ENCODE results near the gene FOXD2. TPM values are rescaled to one million over a fixed set of nuclear protein-coding genes. Genes with fewer than 3 reads are reported as not detected.
"Not testable (repeated sequence)": the region's sequence is repeated elsewhere in the genome, so short reads cannot be mapped to it uniquely, and the experiment has no call there.

FOXD2 gene
- total and polyA plus RNA-seq, 2 donors (not counting 1 experiment from before 2014, with no cell fraction given), result 0.24 to 0.37 TPM

DNA sequence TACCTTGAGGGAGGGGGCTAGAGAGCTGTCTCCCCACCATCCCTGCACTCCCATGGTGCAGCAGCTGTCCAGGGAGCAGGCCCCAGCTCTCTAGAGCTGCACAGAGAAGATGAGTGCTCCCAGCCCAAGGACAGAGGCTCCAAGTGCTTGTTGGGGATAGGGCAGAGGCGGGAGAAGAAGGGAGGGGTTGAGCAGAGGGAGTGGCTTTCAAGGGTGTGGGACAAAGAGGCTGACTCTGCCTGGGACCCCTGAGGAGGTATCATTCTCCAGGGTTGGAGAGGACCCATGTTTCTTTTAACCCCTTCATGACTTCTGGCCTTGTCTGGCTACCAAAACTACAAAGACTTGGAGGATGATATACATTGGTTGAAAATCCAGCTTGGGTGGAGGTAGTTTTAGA, 14.6 kb downstream of the FOXD2 start:
- peaks cover 76% of the 10 kb centered on the region for H3K27me3 Mint-ChIP-seq
- ATAC-seq (ENCODE audit: low read depth) (no peak), DNase-seq (no peak)
- H3K27ac ChIP-seq (ENCODE audit: low read length in 2 of 2), result no peak overlapping the region
- CTCF ChIA-PET, result no interaction called here
- H3K27ac Mint-ChIP-seq, result no peak overlapping the region
- H3K4me2 ChIP-seq (replicated peaks; ENCODE audit: low read depth, low read length, poor library complexity, severe bottlenecking), result no peak overlapping the region
- 100% methylated on average over 1 of the region's 1 CpG for WGBS (ENCODE audit: insufficient coverage)
- peaks cover 1 to 55% (median 28%) of the 10 kb centered on the region in 4 experiments for H3K27me3 ChIP-seq (replicated peaks in 1 of 4; ENCODE audit: control extremely low read depth in 1 of 4, control insufficient read depth in 3 of 4, insufficient read depth in 4 of 4, low read length in 3 of 4)
- intact Hi-C loops (cut with micrococcal nuclease), result no loop called here
- POLR2A ChIA-PET, result no interaction called here
- H4K20me1 ChIP-seq (ENCODE audit: control insufficient read depth, insufficient read depth, low read length, poor library complexity, severe bottlenecking), result no peaks in the 10 kb centered on the region
- no peaks in the 10 kb centered on the region for H3K79me2 ChIP-seq (ENCODE audit: control insufficient read depth, insufficient read depth, low read length)
- H3K4me1 Mint-ChIP-seq, result no peaks in the 10 kb centered on the region
- no peaks in the 10 kb centered on the region for H3K9me3 Mint-ChIP-seq (ENCODE audit: insufficient read depth)
- peaks cover 0 to 20% (median 0%) of the 10 kb centered on the region in 3 donors for H3K9me3 ChIP-seq (ENCODE audit: control extremely low read depth in 1 of 3, control insufficient read depth in 2 of 3, insufficient read depth in 1 of 3, low read length in 2 of 3)
- peaks cover 0 to 6% of the 10 kb centered on the region in 2 donors for H3K4me1 ChIP-seq (ENCODE audit: control insufficient read depth in 2 of 2, insufficient read depth in 2 of 2, low read length in 2 of 2)
- H3K4me3 Mint-ChIP-seq, result no peak overlapping the region
- no peak overlapping the region for H2AFZ ChIP-seq (ENCODE audit: insufficient read depth, low read depth, low read length, poor library complexity, severe bottlenecking)
- TF ChIP-seq, protein P1, sequence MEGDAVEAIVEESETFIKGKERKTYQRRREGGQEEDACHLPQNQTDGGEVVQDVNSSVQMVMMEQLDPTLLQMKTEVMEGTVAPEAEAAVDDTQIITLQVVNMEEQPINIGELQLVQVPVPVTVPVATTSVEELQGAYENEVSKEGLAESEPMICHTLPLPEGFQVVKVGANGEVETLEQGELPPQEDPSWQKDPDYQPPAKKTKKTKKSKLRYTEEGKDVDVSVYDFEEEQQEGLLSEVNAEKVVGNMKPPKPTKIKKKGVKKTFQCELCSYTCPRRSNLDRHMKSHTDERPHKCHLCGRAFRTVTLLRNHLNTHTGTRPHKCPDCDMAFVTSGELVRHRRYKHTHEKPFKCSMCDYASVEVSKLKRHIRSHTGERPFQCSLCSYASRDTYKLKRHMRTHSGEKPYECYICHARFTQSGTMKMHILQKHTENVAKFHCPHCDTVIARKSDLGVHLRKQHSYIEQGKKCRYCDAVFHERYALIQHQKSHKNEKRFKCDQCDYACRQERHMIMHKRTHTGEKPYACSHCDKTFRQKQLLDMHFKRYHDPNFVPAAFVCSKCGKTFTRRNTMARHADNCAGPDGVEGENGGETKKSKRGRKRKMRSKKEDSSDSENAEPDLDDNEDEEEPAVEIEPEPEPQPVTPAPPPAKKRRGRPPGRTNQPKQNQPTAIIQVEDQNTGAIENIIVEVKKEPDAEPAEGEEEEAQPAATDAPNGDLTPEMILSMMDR (IDR thresholded peaks at IDR 0.05), result no peak
- no peak for TF ChIP-seq EZH2 (IDR thresholded peaks at IDR 0.05; ENCODE audit: borderline replicate concordance, insufficient read depth, low read depth, low read length, poor library complexity, severe bottlenecking)
- no peak overlapping the region for H3K4me3 ChIP-seq (ENCODE audit: control extremely low read depth in 1 of 5, extremely low read depth in 1 of 5, insufficient read depth in 1 of 5, low read depth in 2 of 5, low read length in 4 of 5)
- H3K9ac ChIP-seq (ENCODE audit: low read length), result no peak overlapping the region
- no peaks in the 10 kb centered on the region for H3K36me3 ChIP-seq (replicated peaks in 1 of 2; ENCODE audit: control extremely low read depth in 1 of 2, control insufficient read depth in 1 of 2, extremely low read depth in 1 of 2, insufficient read depth in 2 of 2, low read length in 1 of 2)

- H4K20me1 ChIP-seq (ENCODE audit: control insufficient read depth, insufficient read depth, low read length, poor library complexity, severe bottlenecking); ATAC-seq (ENCODE audit: low read depth); POLR2A ChIA-PET; H3K27ac ChIP-seq (ENCODE audit: low read length in 2 of 2); CTCF ChIA-PET; H3K4me3 ChIP-seq (ENCODE audit: control extremely low read depth in 1 of 5, extremely low read depth in 1 of 5, insufficient read depth in 1 of 5, low read depth in 2 of 5, low read length in 4 of 5); DNase-seq; H3K9ac ChIP-seq (ENCODE audit: low read length); H3K27ac Mint-ChIP-seq; H3K4me1 Mint-ChIP-seq; H3K4me2 ChIP-seq (replicated peaks; ENCODE audit: low read depth, low read length, poor library complexity, severe bottlenecking); H3K36me3 ChIP-seq (replicated peaks in 1 of 2; ENCODE audit: control extremely low read depth in 1 of 2, control insufficient read depth in 1 of 2, extremely low read depth in 1 of 2, insufficient read depth in 2 of 2, low read length in 1 of 2); H2AFZ ChIP-seq (ENCODE audit: insufficient read depth, low read depth, low read length, poor library complexity, severe bottlenecking); H3K9me3 Mint-ChIP-seq (ENCODE audit: insufficient read depth); H3K79me2 ChIP-seq (ENCODE audit: control insufficient read depth, insufficient read depth, low read length); H3K4me1 ChIP-seq (ENCODE audit: control insufficient read depth in 2 of 2, insufficient read depth in 2 of 2, low read length in 2 of 2); H3K4me3 Mint-ChIP-seq; intact Hi-C loops (cut with micrococcal nuclease): not testable (repeated sequence)
- H3K27me3 Mint-ChIP-seq, result peaks cover 74% of the 10 kb centered on the region
- Histone ChIP-seq H3K27me3 (replicated peaks in 1 of 4; ENCODE audit: control extremely low read depth in 1 of 4, control insufficient read depth in 3 of 4, insufficient read depth in 4 of 4, low read length in 3 of 4) (peaks cover 0 to 49% (median 25%) of the 10 kb centered on the region in 4 experiments), H3K9me3 (ENCODE audit: control extremely low read depth in 1 of 3, control insufficient read depth in 2 of 3, insufficient read depth in 1 of 3, low read length in 2 of 3) (peaks cover 0 to 19% (median 0%) of the 10 kb centered on the region in 3 donors)
- WGBS (ENCODE audit: insufficient coverage), result 33% methylated on average over 1 of the region's 2 CpGs
Measured at GRCh38 chr1:47453910-47454309, 16.1 kb downstream of the FOXD2 start.
